CD14-positive monocyte (primary cell): ENCODE data around the gene HSDL1. TPM values are rescaled to one million over a fixed set of nuclear protein-coding genes. Genes with fewer than 3 reads are reported as not detected.

Experiments used
- DNase-seq, 3 donors: peaks; one replicate each; pipeline ENCODE4 v3.0.0-alpha.2; 2011 to 2022
- H2AFZ ChIP-seq: 2 replicates; pipeline ENCODE4 v1.6.0; 2012; ENCODE audit warnings: mild to moderate bottlenecking, low read depth, low read length, inconsistent platforms; ENCODE audit not compliant: insufficient read depth, poor library complexity, severe bottlenecking
- H3K27ac ChIP-seq, 2 donors: 1 replicate in 1 of 2; 2 replicates in 1 of 2; pipeline ENCODE4 v1.5.1; 2012 to 2013; ENCODE audit warnings: low read length in 2 of 2, control low read depth in 1 of 2, inconsistent platforms in 1 of 2, low read depth in 1 of 2, mild to moderate bottlenecking in 1 of 2
- H3K27me3 ChIP-seq, 2 donors: one replicate each; pipeline versions ENCODE4 v1.6.0 to v1.6.1; 2011 to 2013; ENCODE audit warnings: low read length in 2 of 2; ENCODE audit not compliant: control insufficient read depth in 2 of 2, insufficient read depth in 2 of 2
- H3K36me3 ChIP-seq, 2 donors: replicated peaks in 1 of 2; 1 replicate in 1 of 2; 2 replicates in 1 of 2; pipeline versions ENCODE4 v1.5.1 to v1.6.1; 2012 to 2013; ENCODE audit warnings: low read length in 2 of 2, control low read depth in 1 of 2, inconsistent platforms in 1 of 2, mild to moderate bottlenecking in 1 of 2; ENCODE audit not compliant: insufficient read depth in 2 of 2, control insufficient read depth in 1 of 2
- H3K4me1 ChIP-seq, 2 donors: 1 replicate in 1 of 2; 2 replicates in 1 of 2; pipeline versions ENCODE4 v1.5.1 to v1.6.1; 2012 to 2013; ENCODE audit warnings: low read length in 2 of 2, control low read depth in 1 of 2, inconsistent platforms in 1 of 2, mild to moderate bottlenecking in 1 of 2, moderate library complexity in 1 of 2; ENCODE audit not compliant: insufficient read depth in 2 of 2, control insufficient read depth in 1 of 2
- H3K4me2 ChIP-seq: replicated peaks from 2 replicates; pipeline ENCODE3; 2012; ENCODE audit warnings: low read length, moderate library complexity, mild to moderate bottlenecking; ENCODE audit not compliant: poor library complexity, severe bottlenecking; ENCODE audit errors: extremely low read depth
- H3K4me3 ChIP-seq, 3 experiments: fragments of 200-600 bp in 1 of 3; sonication (generic) in 1 of 3; replicated peaks in 1 of 3; 1 replicate in 2 of 3; 2 replicates in 1 of 3; pipeline ENCODE4 v1.5.1; 2011 to 2013; ENCODE audit warnings: low read length in 3 of 3, mild to moderate bottlenecking in 3 of 3, control low read depth in 2 of 3, low read depth in 2 of 3, inconsistent platforms in 1 of 3, moderate library complexity in 1 of 3
- H3K79me2 ChIP-seq: 2 replicates; pipeline ENCODE4 v1.6.0; 2012; ENCODE audit warnings: mild to moderate bottlenecking, control low read depth, inconsistent platforms, low read length, moderate library complexity; ENCODE audit not compliant: insufficient read depth
- H3K9ac ChIP-seq: 2 replicates; pipeline ENCODE4 v1.6.0; 2017; ENCODE audit warnings: low read length, mild to moderate bottlenecking; ENCODE audit not compliant: insufficient read depth, poor library complexity, severe bottlenecking
- H3K9me3 ChIP-seq, 2 donors: replicated peaks in 1 of 2; 1 replicate in 1 of 2; 2 replicates in 1 of 2; pipeline versions ENCODE4 v1.5.1 to v1.6.1; 2012 to 2013; ENCODE audit warnings: low read length in 2 of 2, control low read depth in 1 of 2; ENCODE audit not compliant: control insufficient read depth in 1 of 2, insufficient read depth in 1 of 2
- H4K20me1 ChIP-seq: 2 replicates; pipeline ENCODE4 v1.6.0; 2012; ENCODE audit warnings: mild to moderate bottlenecking, low read length, control low read depth, moderate library complexity; ENCODE audit not compliant: insufficient read depth
- H3K27ac Mint-ChIP-seq, 7 donors: one replicate each; pipeline ENCODE4 v1.8.0; 2020; ENCODE audit warnings: mild to moderate bottlenecking in 7 of 7, mixed read lengths in 7 of 7, moderate library complexity in 6 of 7, inconsistent platforms in 2 of 7
- H3K27me3 Mint-ChIP-seq, 3 donors: one replicate each; pipeline ENCODE4 v1.8.0; 2021 to 2022; ENCODE audit warnings: low read depth in 3 of 3, mild to moderate bottlenecking in 3 of 3, mixed read lengths in 3 of 3, moderate library complexity in 3 of 3, inconsistent platforms in 1 of 3
- H3K36me3 Mint-ChIP-seq, 2 donors: one replicate each; pipeline ENCODE4 v1.8.0; 2020; ENCODE audit warnings: mixed read lengths in 2 of 2, inconsistent platforms in 1 of 2, mild to moderate bottlenecking in 1 of 2
- H3K4me1 Mint-ChIP-seq: one replicate; pipeline ENCODE4 v1.8.0; 2020; ENCODE audit warnings: mild to moderate bottlenecking, mixed read lengths
- H3K4me3 Mint-ChIP-seq, 2 donors: one replicate each; pipeline ENCODE4 v1.8.0; 2020; ENCODE audit warnings: mild to moderate bottlenecking in 2 of 2, mixed read lengths in 2 of 2, moderate library complexity in 1 of 2
- H3K9me3 Mint-ChIP-seq, 7 donors: one replicate each; pipeline ENCODE4 v1.8.0; 2020 to 2022; ENCODE audit warnings: mixed read lengths in 7 of 7, mild to moderate bottlenecking in 6 of 7, moderate library complexity in 6 of 7, inconsistent platforms in 2 of 7
- WGBS: methylation state at CpG from one replicate; pipeline ENCODE4 v1.1.5; 2013; ENCODE audit warnings: missing lambda C conversion rate; ENCODE audit not compliant: insufficient coverage; 5-methylcytosine and 5-hydroxymethylcytosine counted together
- intact Hi-C, 2 donors: fragments of 100-400 bp; cut with micrococcal nuclease; formaldehyde crosslinking; loops; one replicate each; pipeline versions ENCODE4 v1.15.0 to v1.15.1; 2023
- polyA plus RNA-seq, 3 donors: library from polyadenylated mRNA; depleted of rRNA in 1 of 3; unstranded in 2 of 3; stranded (reverse) in 1 of 3; fragments of 300-500 nt in 2 of 3; fragments of >200 nt in 1 of 3; fragmentation: Illumina TruSeq in 2 of 3; gene quantifications; 1 replicate in 2 of 3; 2 replicates in 1 of 3; pipeline ENCODE4 v1.2.3, GENCODE V29; 2012 to 2021
- TF ChIP-seq, protein P1 (sequence below): fragments of 200-600 bp; IDR thresholded peaks from one replicate; pipeline ENCODE4 v1.8.0; 2022; ENCODE audit warnings: antibody characterized with exemption, mild to moderate bottlenecking

Gene HSDL1
- polyA plus RNA-seq, 3 donors: 7.3 to 13.3 (median 8.0) TPM

DNA sequence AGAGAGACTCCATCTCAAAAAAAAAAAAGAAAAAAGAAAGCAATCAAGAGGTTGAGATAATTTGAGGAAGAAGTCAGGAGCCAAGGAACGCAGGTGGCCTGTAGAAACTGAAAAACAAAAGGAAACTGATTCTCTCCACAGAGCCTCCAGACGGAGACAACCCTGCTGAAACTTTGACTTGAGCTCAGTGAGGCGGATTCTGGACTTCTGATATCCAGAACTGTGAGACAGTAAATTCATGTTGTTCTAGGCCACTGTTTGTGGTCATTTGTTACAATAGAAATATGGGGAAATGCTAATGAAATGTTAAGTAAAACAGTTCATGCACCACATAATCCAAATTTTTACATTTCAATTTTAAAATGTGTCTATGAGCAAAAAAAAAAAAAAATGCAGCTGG lies 33.5 kb downstream of the HSDL1 start:
- H3K27ac ChIP-seq: no peak overlapping the region
- no peak overlapping the region for H3K4me3 ChIP-seq
- H4K20me1 ChIP-seq: peaks cover 80% of the 10 kb centered on the region
- Mint-ChIP-seq H3K4me1 (peaks cover 41% of the 10 kb centered on the region), H3K9me3 (no peaks in the 10 kb centered on the region), H3K27me3 (no peaks in the 10 kb centered on the region), H3K27ac (peak overlapping the region in 4 of 7 donors; percentile 24 to 73 (median 57)), H3K36me3 (peaks cover 26 to 38% of the 10 kb centered on the region in 2 donors), H3K4me3 (no peak overlapping the region)
- no peak for DNase-seq
- 33% methylated on average over 1 of the region's 3 CpGs for WGBS
- H3K36me3 ChIP-seq: peaks cover 24 to 43% of the 10 kb centered on the region in 2 donors
- H3K27me3 ChIP-seq: no peaks in the 10 kb centered on the region
- no peak overlapping the region for H3K9ac ChIP-seq
- H3K4me2 ChIP-seq: no peak overlapping the region
- H3K79me2 ChIP-seq: peaks cover 99% of the 10 kb centered on the region
- H3K4me1 ChIP-seq: peaks cover 37% of the 10 kb centered on the region in 2 donors
- intact Hi-C loops: no loop called here
- H2AFZ ChIP-seq: no peak overlapping the region
- TF ChIP-seq, protein P1, sequence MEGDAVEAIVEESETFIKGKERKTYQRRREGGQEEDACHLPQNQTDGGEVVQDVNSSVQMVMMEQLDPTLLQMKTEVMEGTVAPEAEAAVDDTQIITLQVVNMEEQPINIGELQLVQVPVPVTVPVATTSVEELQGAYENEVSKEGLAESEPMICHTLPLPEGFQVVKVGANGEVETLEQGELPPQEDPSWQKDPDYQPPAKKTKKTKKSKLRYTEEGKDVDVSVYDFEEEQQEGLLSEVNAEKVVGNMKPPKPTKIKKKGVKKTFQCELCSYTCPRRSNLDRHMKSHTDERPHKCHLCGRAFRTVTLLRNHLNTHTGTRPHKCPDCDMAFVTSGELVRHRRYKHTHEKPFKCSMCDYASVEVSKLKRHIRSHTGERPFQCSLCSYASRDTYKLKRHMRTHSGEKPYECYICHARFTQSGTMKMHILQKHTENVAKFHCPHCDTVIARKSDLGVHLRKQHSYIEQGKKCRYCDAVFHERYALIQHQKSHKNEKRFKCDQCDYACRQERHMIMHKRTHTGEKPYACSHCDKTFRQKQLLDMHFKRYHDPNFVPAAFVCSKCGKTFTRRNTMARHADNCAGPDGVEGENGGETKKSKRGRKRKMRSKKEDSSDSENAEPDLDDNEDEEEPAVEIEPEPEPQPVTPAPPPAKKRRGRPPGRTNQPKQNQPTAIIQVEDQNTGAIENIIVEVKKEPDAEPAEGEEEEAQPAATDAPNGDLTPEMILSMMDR: no peak
- no peaks in the 10 kb centered on the region for H3K9me3 ChIP-seq

DNA sequence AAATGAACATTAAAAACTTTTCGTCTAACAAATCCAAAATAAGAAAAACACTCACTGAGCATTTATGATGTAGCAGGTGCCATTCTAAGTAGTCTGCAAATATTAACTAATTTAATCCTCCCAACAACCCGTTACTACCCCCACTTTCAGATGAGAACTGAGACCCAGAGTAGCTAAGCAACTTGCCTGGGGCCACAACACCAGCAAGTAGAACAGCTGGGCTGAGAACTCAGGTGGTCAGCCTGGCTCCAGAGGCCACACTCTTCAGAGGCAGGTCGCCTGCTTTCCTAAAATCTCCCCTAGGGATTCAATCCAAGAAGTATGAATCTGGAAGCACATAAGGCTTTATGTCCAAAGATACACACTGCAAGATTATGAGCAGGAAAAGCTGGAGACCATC lies 34.5 kb downstream of the HSDL1 start:
- no peaks in the 10 kb centered on the region for H3K27me3 Mint-ChIP-seq
- Histone ChIP-seq H2AFZ (no peak overlapping the region), H3K27ac (peak overlapping the region in 1 of 2 donors; percentile 40), H3K36me3 (peaks cover 29 to 49% of the 10 kb centered on the region in 2 donors), H3K9ac (no peak overlapping the region), H4K20me1 (peaks cover 89% of the 10 kb centered on the region), H3K4me1 (peaks cover 29 to 31% of the 10 kb centered on the region in 2 donors), H3K9me3 (no peaks in the 10 kb centered on the region), H3K4me2 (no peak overlapping the region), H3K4me3 (no peak overlapping the region), H3K27me3 (no peaks in the 10 kb centered on the region), H3K79me2 (peaks cover 98% of the 10 kb centered on the region)
- 64% methylated on average over 2 of the region's 3 CpGs for WGBS
- TF ChIP-seq, protein P1: no peak
- H3K4me3 Mint-ChIP-seq: no peak overlapping the region
- intact Hi-C loops: no loop called here
- H3K4me1 Mint-ChIP-seq: peaks cover 36% of the 10 kb centered on the region
- peak overlapping the region in 4 of 7 donors; percentile 19 to 80 (median 40) for H3K27ac Mint-ChIP-seq
- no peak for DNase-seq
- peaks cover 32 to 46% of the 10 kb centered on the region in 2 donors for H3K36me3 Mint-ChIP-seq
- no peaks in the 10 kb centered on the region for H3K9me3 Mint-ChIP-seq
